Gastroesophageal sphincter (tissue), 3 donors: ENCODE results near the gene MTMR10.

Experiments used
- EP300 ChIP-seq: sonication (generic); formaldehyde crosslinking; IDR thresholded peaks from one replicate; pipeline ENCODE4 v1.6.1; 2017; ENCODE audit warnings: antibody characterized with exemption, mild to moderate bottlenecking
- POLR2A ChIP-seq, 2 donors: fragments of 450-650 bp; IDR thresholded peaks; one replicate each; pipeline ENCODE4 v1.6.1; 2017; ENCODE audit warnings: antibody characterized with exemption in 2 of 2, mild to moderate bottlenecking in 2 of 2, moderate library complexity in 1 of 2
- TF ChIP-seq, protein P1 (sequence below), 4 experiments: fragments of 200-600 bp in 2 of 4; fragments of 450-650 bp in 2 of 4; sonication (generic) in 1 of 4; IDR thresholded peaks; one replicate each; pipeline ENCODE4 v1.5.1; 2017 to 2019; ENCODE audit warnings: antibody characterized with exemption in 4 of 4, mild to moderate bottlenecking in 2 of 4, moderate library complexity in 2 of 4

DNA sequence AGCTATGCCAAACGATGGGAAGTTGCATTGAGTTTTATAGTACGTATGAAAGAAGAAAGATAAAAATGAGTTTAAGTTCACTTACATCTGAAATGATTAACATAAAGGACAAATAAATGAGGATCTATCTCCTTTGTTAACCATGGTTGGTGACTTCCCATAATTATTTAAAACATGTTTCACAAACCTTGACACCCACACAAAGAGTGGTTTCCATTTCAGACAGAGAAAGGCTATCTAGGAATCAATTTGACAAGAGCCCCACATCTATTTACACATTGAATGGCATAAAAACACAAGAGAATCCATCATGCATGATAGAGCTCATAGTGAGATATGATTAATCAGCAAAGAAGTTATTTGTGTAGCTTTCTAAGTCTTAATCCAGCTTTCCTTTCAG is 14.2 kb upstream of the MTMR10 start:
- TF ChIP-seq EP300 (no peak), POLR2A (IDR thresholded peaks at IDR 0.05) (no peak)
- TF ChIP-seq, protein P1, sequence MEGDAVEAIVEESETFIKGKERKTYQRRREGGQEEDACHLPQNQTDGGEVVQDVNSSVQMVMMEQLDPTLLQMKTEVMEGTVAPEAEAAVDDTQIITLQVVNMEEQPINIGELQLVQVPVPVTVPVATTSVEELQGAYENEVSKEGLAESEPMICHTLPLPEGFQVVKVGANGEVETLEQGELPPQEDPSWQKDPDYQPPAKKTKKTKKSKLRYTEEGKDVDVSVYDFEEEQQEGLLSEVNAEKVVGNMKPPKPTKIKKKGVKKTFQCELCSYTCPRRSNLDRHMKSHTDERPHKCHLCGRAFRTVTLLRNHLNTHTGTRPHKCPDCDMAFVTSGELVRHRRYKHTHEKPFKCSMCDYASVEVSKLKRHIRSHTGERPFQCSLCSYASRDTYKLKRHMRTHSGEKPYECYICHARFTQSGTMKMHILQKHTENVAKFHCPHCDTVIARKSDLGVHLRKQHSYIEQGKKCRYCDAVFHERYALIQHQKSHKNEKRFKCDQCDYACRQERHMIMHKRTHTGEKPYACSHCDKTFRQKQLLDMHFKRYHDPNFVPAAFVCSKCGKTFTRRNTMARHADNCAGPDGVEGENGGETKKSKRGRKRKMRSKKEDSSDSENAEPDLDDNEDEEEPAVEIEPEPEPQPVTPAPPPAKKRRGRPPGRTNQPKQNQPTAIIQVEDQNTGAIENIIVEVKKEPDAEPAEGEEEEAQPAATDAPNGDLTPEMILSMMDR (IDR thresholded peaks at IDR 0.05), result no peak
